Nucleus accumbens (tissue), 56 donors: ENCODE data around the gene PDSS2.
A peak's percentile ranks its signal among the peaks of the same experiment; 100 is the strongest.

Source experiments
- DNase-seq, 56 donors: peaks; one replicate each; lab custom pipeline; 2025; lab: John Stamatoyannopoulos, UW

PDSS2 gene

DNA sequence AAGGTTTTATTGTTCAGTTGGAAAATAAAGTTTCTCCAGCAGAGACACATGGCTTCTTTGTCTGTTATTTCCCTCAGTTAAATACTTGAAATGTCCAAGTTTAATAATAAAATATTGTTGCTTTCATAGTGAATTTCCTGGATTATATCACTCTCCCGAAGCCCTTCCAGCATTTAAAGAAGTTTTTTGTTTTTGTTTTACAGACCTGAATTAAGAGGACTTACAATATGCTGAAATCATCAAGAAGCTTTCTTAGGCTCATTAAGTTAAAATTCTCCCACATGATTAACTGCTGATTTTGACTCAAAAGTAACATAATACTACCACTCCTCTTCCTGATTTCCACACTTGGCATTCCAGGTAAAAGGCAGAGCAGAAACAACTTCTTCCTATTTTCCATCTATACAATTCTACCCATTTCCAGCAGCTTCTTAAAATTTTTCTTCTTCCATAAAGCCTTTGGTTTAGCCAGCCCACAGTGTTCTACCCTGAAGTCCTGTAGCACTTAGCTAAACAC is 35.8 kb downstream of the PDSS2 start:
- DNase-seq = no peak

GRCh38 chr6:107421696-107422256 is 37.6 kb downstream of the PDSS2 start:
- no peak for DNase-seq

DNA sequence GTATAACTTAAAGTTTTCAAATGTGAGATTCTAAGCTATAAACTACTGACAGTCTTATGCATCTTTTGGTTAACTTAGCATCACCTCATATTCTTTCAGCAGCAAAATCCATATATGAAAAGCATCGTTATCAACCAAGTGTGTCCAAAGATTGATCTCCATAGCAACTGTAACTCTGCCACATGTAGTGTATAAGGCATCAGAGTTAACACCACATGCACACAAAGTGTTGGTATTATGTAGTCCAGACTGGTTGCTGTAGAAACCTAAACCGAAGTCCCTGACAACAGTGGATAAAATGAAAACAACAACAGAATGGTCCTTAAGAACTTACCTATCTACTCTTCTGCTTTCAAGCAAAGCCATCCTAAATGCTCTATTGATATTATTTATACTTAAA is 39.6 kb downstream of the PDSS2 start:
- no peak for DNase-seq

DNA sequence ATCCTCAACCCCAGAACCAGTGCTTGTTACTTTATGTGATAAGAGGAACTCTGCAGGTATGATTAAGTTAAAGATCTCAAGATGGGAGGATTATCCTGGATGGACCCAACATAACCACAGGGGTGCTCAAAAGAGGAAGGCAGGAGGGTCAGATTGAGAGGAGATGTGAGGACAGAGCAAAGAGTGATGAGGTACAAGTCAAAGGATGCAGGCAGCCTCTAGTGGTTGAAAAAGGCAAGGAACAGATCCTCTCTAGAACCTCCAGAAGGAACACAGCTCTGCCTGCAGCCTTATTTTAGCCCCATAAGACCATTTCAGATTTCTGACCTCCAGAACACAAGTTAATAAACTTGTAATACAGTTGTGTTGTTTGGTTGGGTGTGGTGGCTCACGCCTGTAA is 41.2 kb downstream of the PDSS2 start:
- DNase-seq = no peak

GRCh38 chr6:107416145-107416544 is 43.2 kb downstream of the PDSS2 start:
- no peak for DNase-seq

GRCh38 chr6:107413966-107414645 is 45.3 kb downstream of the PDSS2 start:
- no peak for DNase-seq

DNA sequence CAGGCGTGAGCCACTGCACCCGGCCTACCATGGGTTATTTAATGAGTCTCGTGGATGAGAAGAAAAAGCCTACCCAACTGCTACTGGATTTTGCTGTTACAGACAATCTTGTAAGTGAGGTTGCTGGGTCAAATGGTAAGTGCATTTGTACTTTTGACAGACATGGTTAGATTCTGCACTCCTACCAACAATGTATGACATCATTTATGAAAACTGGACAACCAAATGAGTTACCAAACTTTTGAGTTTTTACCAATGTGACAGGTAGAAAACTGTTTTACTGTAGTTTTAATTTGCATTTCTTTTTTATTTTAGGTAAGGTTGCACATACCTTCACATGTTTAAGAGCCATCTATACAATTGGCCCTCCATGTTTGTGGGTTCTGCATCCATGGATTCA is 48.2 kb downstream of the PDSS2 start:
- DNase-seq = no peak

- no peak for DNase-seq
Measured at GRCh38 chr6:107409942-107410341, 49.4 kb downstream of the PDSS2 start.

DNA sequence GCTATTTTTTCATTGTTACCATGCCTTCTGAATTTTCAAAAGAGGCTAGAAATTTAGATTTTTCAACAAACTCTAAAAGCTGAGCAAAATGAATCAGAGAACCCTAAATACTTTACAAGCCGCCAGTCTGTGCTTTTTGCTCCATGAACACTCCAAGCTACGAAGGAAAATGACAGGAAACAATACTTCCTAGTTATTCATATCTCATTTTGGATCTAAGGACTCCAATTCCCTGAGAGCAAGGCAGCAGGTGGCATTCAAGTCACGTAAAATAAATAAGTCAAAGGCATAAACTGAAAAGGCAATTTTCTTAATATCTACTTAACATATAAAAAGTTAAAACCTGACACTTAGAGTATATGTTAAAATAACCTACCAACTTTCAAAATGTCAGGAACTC is 50.6 kb downstream of the PDSS2 start:
- peak in 1 of 56 donors; percentile 1 for DNase-seq

DNA sequence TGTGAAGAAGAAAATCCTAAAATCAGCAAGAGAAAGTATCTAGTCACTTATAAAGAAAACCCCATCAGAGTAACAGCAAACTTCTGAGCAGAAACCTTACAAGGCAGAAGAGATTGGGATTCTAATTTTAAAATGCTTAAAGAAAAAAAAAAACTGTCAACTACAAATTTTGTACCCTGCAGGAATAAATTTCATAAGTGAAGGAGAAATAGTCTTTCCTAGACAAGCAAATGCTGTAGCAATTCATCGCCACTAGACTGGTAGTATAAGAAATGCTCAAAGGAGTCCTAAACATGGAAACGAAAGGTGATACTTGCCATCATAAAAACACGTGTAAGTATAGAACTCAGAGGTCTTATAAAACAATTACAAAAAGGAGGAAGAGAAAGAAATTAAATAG is 54.4 kb downstream of the PDSS2 start:
- no peak for DNase-seq

DNA sequence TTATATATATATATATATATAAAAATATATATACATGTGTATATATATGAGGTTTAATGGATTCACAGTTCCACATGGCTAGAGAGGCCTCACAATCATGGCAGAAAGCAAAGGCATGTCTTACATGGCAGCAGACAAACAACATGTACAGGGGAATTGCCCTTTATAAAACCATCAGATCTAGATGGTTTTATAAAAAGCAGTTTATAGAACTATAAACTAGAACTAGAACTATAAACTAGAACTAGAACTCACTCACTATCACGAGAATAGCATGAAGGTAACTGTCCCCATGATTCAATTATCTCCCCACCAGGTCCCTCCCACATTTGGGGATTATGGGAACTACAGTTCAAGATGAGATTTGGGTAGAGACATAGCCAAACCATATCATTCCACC is 56.8 kb downstream of the PDSS2 start:
- DNase-seq = no peak

DNA sequence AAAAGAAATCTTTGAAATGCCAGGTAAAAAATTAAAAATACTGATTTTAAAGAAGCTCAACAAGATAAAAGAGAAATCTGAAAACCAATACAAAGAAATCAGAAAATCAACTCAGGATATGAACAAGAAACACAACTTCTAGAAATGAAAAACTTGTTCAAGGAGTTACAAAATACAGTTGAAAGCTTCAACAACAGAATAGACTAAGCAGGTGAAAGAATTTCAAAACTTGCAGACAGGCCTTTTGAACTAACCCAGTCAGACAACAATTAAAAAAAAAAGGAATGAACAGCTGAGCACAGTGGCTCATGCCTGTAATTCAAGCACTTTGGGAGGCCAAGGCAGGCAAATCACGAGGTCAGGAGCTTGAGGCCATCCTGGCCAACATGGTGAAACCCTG is 57.8 kb downstream of the PDSS2 start:
- no peak for DNase-seq

- DNase-seq = no peak
Measured at GRCh38 chr6:107400616-107401147, 58.7 kb downstream of the PDSS2 start.

DNA sequence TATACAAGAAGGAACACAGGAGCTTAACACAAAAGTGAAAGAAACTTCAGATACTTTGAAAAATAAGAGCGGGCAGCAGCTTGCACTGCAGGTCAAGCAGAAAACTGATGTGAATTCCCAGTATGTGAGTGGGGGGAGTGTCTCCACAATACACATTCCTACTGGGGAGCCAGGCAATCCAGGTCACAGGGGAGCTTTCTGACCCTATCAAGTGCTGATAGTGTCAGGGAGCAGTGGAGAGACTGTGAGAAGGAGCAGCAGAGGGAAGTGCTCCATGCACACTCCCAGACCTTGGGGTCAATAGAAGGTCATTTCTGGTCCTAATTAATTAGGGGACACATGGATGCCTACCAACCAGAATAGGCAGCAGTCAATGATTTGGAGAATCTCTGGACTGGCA is 59.4 kb downstream of the PDSS2 start:
- DNase-seq = no peak

- DNase-seq = no peak
Measured at GRCh38 chr6:107398001-107398400, 61.4 kb downstream of the PDSS2 start.

- no peak for DNase-seq
Measured at GRCh38 chr6:107396211-107396610, 63.2 kb downstream of the PDSS2 start.

GRCh38 chr6:107392069-107392468 is 67.3 kb downstream of the PDSS2 start:
- DNase-seq = no peak

DNA sequence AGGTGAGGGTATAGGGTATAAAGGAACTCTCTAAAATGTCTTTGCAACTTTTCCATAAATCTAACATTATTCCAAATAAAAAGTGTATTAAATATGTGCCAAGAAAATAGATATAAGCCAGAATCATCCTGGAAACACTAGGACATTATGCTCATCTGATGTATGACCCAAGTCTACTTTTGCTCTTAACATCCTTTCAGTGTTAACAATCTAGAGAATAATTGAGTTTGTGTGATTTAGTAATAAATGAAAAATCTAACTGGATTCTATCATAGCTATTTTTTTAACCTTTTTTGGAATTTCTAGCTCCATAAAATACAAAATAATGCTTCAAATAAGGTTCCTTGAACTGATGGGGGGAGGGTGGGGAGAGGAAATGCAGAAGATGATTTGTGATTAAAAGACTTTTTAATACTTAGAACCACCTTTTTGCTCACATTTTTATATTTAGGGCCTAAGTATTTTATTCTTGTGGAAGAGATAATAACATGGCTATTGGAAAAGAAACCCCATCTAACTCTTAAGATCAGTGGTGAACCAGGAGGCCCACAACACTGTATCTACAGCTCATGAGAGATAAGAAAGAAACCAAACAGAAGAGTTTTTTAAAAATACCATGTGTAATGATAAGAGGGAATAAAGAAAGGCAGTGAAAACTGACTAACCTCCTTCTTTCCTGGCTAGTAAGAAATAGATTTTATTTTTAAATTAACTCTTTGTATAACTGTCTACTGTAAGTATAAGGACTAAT is 68.5 kb downstream of the PDSS2 start:
- no peak for DNase-seq

- no peak for DNase-seq
Measured at GRCh38 chr6:107390056-107390455, 69.3 kb downstream of the PDSS2 start.

GRCh38 chr6:107386904-107387303 is 72.5 kb downstream of the PDSS2 start:
- DNase-seq = no peak

GRCh38 chr6:107386340-107386739 is 73.0 kb downstream of the PDSS2 start:
- DNase-seq = no peak

DNA sequence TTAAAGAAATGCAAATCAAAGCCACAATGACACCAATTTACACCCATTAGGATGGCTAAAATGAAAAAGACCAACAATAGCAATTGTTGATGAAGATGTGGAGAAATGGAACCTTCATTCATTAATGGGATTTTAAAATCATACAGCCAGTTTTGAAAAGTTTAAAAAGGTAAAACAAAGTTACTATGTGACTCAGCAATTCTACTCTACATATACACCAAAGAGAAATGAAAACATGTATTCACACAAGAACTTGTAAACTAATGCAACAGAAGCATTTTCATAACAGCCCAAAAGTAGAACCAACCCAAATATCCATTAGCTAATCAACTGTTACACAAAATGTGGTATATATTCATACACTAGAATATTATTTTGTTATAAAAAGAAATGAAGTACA is 75.7 kb downstream of the PDSS2 start:
- DNase-seq = no peak
